Effector CD8-positive, alpha-beta T cell (primary cell): ENCODE measurements around the gene POLD4.
A peak's percentile ranks its signal among the peaks of the same experiment; 100 is the strongest.

ENCODE experiments used
- DNase-seq: peaks from one replicate; lab custom pipeline; 2025; lab: John Stamatoyannopoulos, UW

Gene POLD4

DNA sequence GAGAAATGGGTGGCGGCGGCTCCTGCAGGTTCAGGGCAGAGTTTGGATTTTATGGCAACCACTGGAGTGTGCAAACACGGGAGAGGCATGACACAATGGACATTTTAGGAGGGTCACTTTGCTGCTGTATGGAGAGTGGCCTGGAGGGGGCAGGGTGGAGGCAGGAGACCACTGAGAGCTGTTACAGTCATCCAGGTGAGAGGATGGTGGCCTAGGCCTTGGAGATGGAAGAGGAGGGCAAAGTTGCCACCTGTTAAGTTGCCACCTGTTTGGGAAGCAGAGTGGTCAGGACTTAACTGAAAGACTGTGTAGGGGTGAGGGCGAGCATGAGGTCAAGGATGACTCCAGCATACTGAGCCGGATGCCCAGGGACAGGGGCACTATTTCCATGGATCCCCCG is 36.1 kb upstream of the POLD4 start:
- DNase-seq: peak; percentile 39

DNA sequence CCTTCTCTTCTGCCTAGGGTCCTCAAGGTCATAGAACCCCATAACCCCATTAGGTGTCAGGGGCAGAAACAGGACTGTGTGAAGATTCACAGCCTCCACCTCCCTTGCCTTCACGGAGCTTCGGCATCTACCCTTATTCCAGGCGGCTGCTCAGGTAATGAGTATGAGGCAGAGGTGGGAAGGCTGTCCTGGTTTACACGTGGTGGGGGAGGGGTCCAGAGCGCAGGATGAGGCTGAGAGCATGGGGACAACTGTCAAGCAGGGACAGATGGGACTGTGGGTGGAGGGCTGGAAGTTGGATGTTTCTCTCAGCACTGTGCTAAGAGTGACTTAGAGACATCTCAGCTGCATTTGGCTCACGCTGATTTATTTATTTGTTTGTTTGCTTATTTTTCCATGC is 34.2 kb upstream of the POLD4 start:
- DNase-seq: no peak

- no peak for DNase-seq
Observed at GRCh38 chr11:67387069-67387468, 33.7 kb upstream of the POLD4 start.

- DNase-seq: no peak
Observed at GRCh38 chr11:67384851-67385366, 31.6 kb upstream of the POLD4 start.

GRCh38 chr11:67382276-67383136 is 29.2 kb upstream of the POLD4 start:
- DNase-seq: peak; percentile 73

DNA sequence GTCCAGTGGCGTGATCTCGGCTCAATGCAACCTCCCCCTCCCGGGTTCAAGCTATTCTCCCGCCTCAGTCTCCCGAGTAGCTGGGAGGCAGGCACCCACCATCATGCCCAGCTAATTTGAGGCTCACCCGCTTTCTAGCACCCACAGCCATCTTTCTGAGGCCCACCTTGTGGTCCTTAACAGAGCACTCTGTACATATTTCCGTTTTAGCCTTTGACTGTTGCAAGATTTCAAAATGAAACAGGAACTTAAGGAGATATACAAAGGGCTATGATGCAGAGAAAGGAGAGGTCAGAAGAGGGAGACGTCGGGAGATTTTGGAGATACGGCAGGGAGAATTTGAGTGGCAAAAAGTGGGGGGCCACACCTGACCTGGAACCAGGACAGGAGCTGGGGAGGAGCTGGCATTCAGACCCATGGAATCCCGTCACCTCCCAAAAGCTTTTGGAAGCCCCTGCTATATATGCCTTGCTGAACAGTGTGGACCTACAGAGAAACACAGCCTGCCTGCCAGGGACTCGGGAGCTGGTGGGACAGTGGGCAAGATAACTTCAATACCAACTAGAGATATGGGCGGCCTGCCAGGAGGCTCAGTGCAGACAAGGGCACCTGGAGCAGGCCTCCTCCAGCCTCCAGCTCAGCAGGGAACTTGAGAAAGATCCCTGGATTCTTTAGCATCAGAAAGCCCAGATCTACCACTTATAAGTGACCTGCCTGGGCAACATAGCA is 28.1 kb upstream of the POLD4 start:
- no peak for DNase-seq

DNA sequence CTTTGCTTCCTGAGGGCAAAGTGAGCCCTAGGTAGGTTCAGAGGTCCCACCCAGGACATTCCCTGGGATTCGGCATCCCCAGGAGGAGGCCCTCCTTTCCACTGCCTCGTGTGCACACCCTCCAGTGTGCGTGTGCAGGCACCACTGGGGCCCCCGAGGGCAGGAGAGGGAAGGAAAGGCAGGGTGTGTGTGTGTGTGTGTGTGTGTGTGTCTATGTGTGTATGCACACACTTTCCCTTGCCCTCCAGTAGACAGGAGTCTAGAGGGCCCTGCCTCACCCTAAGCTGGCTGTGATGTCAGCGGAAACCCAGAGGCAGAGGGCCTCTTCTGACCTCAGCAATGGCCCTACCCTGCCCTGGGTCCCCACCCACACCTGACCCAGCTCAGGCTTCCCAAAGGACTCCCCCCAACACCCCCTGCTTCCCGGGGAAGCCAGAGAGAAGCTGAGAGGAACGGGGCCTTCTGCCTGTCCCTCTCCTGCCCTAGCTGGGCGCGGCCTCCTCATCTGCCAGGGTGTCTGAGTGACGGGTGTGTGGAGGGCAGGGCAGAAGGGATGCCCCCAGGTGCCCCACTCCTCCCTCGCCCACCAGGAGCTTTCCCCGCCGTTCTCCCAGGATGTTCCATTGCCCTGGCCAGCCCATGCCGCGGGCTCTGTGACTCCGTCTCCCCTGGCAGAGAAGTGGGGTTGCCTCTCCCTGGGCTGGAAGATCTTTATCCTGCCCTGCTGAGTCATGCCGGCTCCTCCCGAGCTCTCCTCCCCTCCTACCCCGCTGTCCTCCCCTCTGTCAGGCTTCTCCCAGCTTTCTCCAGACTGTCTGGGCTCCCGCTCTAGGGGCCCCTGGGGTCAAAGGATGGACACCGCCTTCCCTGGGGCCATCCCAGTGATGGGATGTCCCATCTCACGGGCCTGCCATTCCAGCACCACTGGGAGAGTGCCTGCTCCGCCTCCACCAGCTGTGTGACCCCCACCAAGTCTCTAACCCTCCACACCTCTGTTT is 26.0 kb upstream of the POLD4 start:
- DNase-seq: no peak

DNA sequence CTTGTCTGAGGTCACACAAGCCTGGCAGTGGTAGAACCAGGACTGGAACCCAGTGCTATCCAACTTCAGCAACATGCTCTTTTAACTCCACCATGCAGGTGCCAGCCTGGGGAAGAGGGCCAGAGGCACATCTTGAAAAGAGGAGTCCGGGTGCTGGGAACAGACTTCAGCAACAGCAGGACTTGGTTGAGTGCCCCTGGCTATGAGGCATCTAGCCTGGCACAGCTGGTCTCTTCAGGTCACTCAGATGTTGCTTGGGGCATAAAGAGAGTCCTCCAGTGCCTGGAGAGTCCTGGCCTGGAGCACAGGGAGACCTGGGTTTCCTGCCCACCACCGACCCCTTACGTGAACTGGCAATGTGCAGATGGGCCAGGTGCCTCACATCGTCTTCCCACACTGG is 25.2 kb upstream of the POLD4 start:
- no peak for DNase-seq

DNA sequence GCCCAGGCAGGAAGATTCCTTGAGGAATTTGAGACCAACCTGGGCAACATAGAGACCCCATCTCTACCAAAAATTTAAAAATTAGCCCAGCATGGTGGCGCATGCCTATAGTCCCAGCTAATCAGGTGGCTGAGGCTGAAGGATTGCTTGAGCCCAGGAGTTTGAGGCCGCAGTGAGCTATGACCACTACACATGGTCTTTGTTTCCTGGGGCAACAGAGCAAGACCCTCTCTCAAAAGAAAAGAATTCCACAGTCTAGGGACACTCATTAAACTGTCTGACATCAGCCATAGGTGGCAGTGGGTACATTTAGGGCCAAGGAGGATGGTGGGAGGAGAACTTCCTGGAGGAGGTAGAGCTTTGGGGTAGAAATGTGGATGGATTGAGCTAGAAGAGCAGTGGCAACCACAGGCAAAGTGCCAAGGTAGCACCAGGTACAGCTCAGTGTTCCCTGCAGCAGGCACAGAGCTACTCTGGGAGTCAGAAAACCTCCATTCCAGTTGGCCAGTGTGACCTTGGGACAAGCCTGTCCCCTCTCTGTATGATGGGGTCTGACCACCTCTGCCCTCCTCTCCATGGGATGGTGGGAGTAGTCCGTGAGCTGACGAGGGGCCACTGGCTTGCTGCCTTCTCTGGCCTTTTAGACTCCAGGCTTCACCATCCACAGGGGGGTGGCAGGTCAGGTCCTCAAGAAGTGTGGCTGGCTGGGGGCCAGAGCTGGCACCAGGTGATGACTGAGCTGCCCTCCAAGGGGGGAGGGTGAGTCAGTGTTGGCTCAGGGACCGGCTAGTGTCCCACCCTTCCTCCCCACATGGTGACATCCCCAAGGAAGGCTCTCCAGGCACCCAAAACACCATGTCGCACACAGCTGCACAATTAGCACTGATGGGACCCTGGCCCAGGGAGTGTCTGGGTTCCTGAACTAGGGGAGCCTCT is 23.8 kb upstream of the POLD4 start:
- DNase-seq: no peak

DNA sequence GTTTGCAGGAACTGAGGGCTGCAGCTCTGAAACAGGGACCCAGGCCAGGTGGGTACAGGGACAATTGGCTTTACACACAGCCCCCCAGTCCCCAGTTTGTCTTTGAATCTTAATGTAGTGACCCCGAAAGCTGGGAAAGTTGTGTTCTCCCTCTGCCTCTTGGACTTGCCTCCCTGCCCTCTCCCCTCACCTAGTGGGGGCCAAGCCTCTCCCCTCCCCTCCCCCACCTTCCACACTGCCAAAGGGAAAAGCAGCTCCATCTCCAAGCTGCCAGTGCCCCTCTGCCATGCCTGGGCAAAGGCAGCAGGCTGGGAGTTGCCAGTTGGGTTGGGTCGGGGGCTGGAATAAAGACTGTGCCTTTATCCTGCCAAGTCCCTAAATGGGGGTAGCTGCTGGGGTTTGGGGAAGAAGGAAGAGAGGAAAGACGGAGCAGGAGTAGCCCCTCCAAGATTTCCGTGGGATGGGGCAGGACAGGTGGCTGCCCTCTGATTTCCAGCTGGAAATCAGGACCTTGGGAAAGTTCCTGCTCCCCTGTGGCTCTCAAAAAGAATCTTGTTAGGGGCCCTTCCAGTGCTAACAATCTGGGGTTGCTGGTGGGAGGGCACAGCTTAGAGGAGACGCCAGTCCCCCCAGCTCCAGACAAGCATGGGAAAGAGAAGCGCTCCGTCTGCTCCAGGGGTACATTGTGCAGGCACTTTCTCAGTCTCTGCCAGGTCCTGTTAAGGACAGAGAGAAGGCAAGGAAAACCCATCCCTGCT is 22.9 kb upstream of the POLD4 start:
- DNase-seq: no peak

DNA sequence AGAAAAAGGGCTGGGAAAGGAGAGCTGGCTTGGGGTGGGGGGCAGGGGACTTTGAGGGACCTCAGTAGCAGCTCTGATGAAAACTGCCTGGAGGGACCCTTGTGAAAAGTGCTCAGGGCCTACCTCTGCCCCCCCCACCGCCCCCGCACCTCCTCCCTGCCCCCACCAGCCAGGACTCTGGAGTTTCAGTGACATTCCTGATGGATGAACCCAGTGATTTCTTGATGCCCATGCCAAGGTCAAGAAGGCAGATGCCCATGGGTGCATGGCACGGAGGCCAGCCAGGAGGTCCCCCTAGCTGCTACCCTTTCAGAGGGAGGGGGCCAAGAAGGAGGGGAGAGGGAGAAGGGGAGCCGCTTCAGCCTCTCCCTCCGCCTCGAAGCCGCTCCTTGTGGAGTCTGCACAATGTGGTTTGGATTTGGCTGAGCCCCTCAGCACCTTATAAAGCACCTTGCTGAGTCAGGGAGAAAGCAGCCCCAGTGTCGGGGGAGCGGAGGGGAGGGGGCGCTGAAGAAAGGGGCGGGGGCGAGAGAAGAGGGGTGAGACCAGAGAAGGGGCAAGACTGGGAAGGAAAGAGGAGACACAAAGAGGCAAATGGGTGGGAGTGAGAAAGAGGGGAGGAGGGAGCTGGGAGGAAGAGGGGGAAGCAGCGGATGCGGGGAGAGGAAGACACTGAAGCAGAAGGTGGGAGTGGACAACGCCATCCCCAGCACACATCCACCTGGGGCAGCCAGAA is 22.1 kb upstream of the POLD4 start:
- DNase-seq: no peak

GRCh38 chr11:67374571-67375281 is 21.4 kb upstream of the POLD4 start:
- no peak for DNase-seq

DNA sequence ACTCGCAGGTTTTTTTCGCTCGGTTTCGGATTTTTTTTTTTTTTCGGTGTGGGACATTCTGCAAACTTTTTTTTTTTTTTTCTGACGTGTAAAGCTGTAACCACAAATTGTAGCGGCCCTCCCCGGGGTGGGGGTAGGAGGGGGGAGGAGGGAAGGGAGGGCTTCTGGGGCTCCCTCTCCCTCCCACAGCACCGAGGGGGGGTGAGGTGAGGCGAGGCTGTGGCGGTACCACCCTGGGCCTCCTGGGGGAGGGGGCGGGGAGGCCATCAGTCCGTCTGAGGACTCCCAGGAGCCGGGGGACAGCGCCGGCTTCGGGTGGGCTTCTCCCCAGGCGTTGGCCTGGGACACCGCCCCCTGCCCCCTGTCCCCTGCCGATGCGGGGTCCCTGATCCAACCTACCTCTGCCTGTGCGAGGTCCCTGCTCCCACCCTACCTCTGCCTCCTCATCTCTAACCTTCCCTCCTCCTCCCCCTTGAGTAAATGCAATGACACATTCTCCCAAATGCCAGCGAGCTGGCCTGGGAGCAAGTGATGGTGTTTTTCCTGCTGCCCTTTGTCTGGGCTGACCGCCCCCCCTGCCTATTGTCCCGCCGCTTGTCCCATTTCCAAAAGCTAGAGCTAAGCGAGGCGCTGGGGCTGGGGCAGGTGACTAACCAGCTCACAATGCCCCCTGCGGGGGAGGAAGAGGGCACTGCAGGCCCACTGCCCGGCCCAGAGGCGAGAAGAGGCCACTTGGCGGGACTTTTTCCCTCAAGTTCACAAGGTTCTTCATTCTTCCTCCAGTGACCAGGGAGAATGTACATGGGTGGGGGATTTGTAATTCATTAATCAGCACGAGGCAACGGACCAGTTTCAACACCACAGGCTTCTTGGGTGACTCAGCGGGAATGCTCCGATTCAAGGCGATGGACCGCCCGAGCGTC is 20.6 kb upstream of the POLD4 start:
- DNase-seq: peak; percentile 64

DNA sequence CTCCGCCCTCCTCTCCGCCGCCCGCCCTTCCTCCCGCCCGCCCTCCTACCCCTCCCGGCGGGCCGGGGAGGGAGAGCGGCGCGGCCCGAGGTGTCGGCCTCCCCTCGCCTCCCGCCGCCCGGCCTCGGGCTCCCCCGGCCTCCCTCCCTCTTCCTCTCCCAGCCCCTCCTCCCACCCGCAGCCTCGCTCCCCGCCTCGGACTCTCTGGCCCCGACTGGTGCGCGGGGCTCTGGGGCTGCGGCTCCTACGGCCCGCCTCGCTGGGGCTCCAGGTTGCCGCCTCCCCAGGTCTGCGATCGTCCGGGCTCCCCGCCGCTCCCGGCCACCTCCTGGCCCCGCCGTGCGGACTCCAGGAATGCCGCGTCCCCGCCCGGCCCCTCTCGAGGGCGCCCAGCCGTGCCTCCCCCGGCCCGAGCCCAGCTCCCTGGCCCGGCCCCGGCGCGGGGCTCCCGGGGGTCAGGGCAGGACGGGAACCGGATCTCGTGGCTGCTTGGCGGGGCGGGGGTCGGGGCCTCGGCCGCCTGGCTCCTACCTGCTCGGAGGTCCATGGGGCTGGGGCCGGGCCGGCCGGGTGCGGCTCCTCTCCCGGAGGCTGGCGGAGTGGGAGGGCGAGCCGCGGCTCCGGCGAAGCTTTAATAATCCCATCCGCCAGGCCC is 19.8 kb upstream of the POLD4 start, which contains the start of gene CLCF1:
Gene CLCF1 (minus strand): TSS at position 606 of the 655 bp plus-strand sequence. CDS start 59 bp downstream, at position 547.
- DNase-seq: no peak

DNA sequence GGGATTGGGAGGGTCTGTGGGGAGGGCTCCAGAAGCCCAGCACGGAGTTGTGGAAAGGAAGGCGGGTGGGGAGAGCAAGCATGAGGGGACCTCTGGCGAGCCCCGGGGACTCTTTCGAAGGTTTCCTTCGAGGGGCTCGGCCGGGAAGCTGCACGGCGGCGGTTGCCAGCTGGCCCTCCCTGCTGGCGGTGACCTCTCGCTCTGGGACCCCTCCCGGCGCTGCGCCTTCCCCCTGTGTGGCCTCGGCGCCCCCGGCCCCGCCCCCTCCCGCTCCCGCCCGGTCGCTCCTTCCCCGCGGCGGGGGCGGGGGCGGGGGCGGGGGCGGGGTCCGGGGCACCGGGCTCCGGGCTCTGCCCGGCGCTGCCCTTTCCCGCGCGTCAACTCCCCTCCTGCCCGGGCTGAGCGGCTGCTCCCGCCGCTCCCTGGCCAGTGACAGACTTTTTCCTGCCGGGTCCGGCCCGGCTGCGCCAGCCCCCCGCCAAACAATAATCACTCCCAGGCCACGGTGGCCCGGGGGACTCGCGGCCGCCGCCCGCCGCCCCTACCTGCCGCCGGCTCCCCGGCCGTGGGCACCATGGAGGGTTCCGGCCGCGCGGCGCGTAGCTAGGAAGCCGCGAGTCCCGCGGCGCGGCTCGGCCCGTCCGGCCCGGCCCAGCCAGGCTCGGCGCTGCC is 19.1 kb upstream of the POLD4 start:
- no peak for DNase-seq

- no peak for DNase-seq
Observed at GRCh38 chr11:67371911-67372320, 18.6 kb upstream of the POLD4 start.
